ENCODE results near the gene HS3ST5.

The HS3ST5 gene

GRCh38 chr6:114355300-114355699 is 12.5 kb upstream of the HS3ST5 start:
- TF ChIP-seq, protein P1, sequence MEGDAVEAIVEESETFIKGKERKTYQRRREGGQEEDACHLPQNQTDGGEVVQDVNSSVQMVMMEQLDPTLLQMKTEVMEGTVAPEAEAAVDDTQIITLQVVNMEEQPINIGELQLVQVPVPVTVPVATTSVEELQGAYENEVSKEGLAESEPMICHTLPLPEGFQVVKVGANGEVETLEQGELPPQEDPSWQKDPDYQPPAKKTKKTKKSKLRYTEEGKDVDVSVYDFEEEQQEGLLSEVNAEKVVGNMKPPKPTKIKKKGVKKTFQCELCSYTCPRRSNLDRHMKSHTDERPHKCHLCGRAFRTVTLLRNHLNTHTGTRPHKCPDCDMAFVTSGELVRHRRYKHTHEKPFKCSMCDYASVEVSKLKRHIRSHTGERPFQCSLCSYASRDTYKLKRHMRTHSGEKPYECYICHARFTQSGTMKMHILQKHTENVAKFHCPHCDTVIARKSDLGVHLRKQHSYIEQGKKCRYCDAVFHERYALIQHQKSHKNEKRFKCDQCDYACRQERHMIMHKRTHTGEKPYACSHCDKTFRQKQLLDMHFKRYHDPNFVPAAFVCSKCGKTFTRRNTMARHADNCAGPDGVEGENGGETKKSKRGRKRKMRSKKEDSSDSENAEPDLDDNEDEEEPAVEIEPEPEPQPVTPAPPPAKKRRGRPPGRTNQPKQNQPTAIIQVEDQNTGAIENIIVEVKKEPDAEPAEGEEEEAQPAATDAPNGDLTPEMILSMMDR (IDR thresholded peaks at IDR 0.05; ENCODE audit: extremely low read depth, missing control alignments) = no peak
- DNase-seq (ENCODE audit: low spot score) = no peak

DNA sequence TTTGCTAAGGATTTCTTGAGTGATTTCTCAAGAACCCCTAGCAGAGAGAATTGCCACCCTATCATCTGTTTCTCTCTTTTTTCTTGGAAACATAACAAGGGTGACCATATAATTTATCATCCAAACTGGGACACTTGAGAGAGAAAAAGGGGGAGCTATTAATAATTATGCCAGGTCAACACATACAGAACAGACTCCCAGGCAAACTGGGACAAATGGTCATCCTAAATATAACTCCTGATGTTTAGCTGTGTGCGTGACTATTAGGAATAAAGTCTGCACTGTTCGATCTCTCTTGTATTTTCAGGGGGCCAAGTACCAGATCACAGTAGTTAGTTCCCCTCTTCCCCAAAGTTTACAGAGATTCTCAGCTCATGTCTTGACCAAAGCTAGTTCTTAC is 11.7 kb upstream of the HS3ST5 start:
- DNase-seq (ENCODE audit: low spot score) = no peak
- TF ChIP-seq, protein P1 (IDR thresholded peaks at IDR 0.05; ENCODE audit: extremely low read depth, missing control alignments) = no peak

GRCh38 chr6:114346451-114346850 is 3.6 kb upstream of the HS3ST5 start:
- DNase-seq (ENCODE audit: low spot score) = no peak
- TF ChIP-seq, protein P1 (IDR thresholded peaks at IDR 0.05; ENCODE audit: extremely low read depth, missing control alignments) = no peak

DNA sequence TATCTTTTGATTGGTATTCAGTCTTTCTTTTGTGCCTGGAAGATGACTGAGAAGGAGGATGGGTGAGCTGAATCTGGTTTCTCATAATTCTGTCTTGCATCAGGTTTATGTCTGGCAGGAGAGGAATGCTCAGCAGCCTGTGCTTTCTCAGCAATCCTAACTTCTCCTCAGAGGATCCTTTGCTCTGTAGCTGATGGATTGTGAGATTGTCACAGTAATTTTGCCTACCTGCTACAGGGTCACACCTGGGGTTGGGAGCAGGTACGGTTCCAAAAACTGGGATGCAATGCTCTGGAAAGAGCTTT is 2.1 kb upstream of the HS3ST5 start:
- TF ChIP-seq, protein P1 (IDR thresholded peaks at IDR 0.05; ENCODE audit: extremely low read depth, missing control alignments) = no peak
- DNase-seq (ENCODE audit: low spot score) = no peak

- no peak for DNase-seq (ENCODE audit: low spot score)
- TF ChIP-seq, protein P1 (IDR thresholded peaks at IDR 0.05; ENCODE audit: extremely low read depth, missing control alignments) = no peak
Measured at GRCh38 chr6:114344246-114344970, 1.6 kb upstream of the HS3ST5 start.

- DNase-seq (ENCODE audit: low spot score) = no peak
- TF ChIP-seq, protein P1 (IDR thresholded peaks at IDR 0.05; ENCODE audit: extremely low read depth, missing control alignments) = no peak
Measured at GRCh38 chr6:114343782-114344144, 940 bp upstream of the HS3ST5 start.

- DNase-seq (ENCODE audit: low spot score) = peak; percentile 32
Measured at GRCh38 chr6:114342086-114342825, 567 bp downstream of the HS3ST5 start.

More at GRCh38 chr6:114342086-114342825, 567 bp downstream of the HS3ST5 start:
- TF ChIP-seq, protein P1 (IDR thresholded peaks at IDR 0.05; ENCODE audit: extremely low read depth, missing control alignments) = no peak
